OCI-LY1 (cell line): ENCODE results near the gene TEX53.
A peak's percentile ranks its signal among the peaks of the same experiment; 100 is the strongest.

Experiments
- H2AFZ ChIP-seq: fragments of 200-600 bp; sonication (generic), shearing (Covaris generic); 2 replicates; pipeline ENCODE4 v1.6.0; 2014; ENCODE audit warnings: antibody characterized with exemption, mild to moderate bottlenecking, low read length
- H3F3A ChIP-seq: fragments of 200-600 bp; sonication (generic), shearing (Covaris generic); 2 replicates; pipeline ENCODE4 v1.6.0; 2014; ENCODE audit warnings: mild to moderate bottlenecking, antibody characterized with exemption, low read length, moderate library complexity; ENCODE audit not compliant: insufficient read depth
- H3K27ac ChIP-seq: fragments of 200-600 bp; sonication (generic); 2 replicates; pipeline ENCODE4 v1.5.1; 2014; ENCODE audit warnings: low read length, mixed run types, mild to moderate bottlenecking, low read depth; ENCODE audit not compliant: poor library complexity, severe bottlenecking
- H3K27me3 ChIP-seq: fragments of 200-600 bp; sonication (generic); 2 replicates; pipeline ENCODE4 v1.6.0; 2014; ENCODE audit warnings: antibody characterized with exemption, mild to moderate bottlenecking, low read length, moderate library complexity; ENCODE audit not compliant: insufficient read depth
- H3K36me3 ChIP-seq: fragments of 200-600 bp; sonication (generic); 2 replicates; pipeline ENCODE4 v1.6.1; 2014; ENCODE audit warnings: mild to moderate bottlenecking, antibody characterized with exemption, low read length, moderate library complexity, mixed read lengths; ENCODE audit not compliant: insufficient read depth
- H3K4me1 ChIP-seq: fragments of 200-600 bp; sonication (generic); 2 replicates; pipeline ENCODE4 v1.5.1; 2014; ENCODE audit warnings: mild to moderate bottlenecking, low read length, moderate library complexity; ENCODE audit not compliant: insufficient read depth, severe bottlenecking
- H3K4me2 ChIP-seq: fragments of 200-600 bp; sonication (generic), shearing (Covaris generic); 2 replicates; pipeline ENCODE4 v1.6.1; 2014; ENCODE audit warnings: low read length
- H3K4me3 ChIP-seq: fragments of 200-600 bp; sonication (generic); 2 replicates; pipeline ENCODE4 v1.5.1; 2014; ENCODE audit warnings: low read length, low read depth, mild to moderate bottlenecking, mixed read lengths; ENCODE audit not compliant: poor library complexity, severe bottlenecking
- H3K79me2 ChIP-seq: fragments of 200-600 bp; shearing (Covaris generic); 2 replicates; pipeline ENCODE4 v1.6.1; 2016; ENCODE audit warnings: mixed run types, low read length, mixed read lengths; ENCODE audit not compliant: insufficient read depth
- H3K9ac ChIP-seq: fragments of 200-600 bp; sonication (generic), shearing (Covaris generic); 2 replicates; pipeline ENCODE4 v1.6.1; 2014; ENCODE audit warnings: mild to moderate bottlenecking, low read length, mixed read lengths
- H3K9me2 ChIP-seq: fragments of 200-600 bp; sonication (generic), shearing (Covaris generic); 2 replicates; pipeline ENCODE4 v1.6.1; 2014; ENCODE audit warnings: low read depth, mild to moderate bottlenecking, low read length, mixed read lengths
- H3K9me3 ChIP-seq: fragments of 200-600 bp; shearing (Covaris generic); 2 replicates; pipeline ENCODE4 v1.6.1; 2014; ENCODE audit warnings: low read length, mixed read lengths
- H4K20me1 ChIP-seq: fragments of 200-600 bp; sonication (generic), shearing (Covaris generic); 2 replicates; pipeline ENCODE4 v1.6.0; 2016; ENCODE audit warnings: mild to moderate bottlenecking, low read length; ENCODE audit not compliant: insufficient read depth
- CTCF ChIP-seq: fragments of 200-600 bp; sonication (generic), shearing (Covaris generic); IDR thresholded peaks from 2 replicates; pipeline ENCODE4 v1.5.1; 2017; ENCODE audit warnings: mild to moderate bottlenecking, antibody characterized with exemption, low read length, moderate library complexity, mixed read lengths
- EZH2 ChIP-seq: fragments of 200-600 bp; sonication (generic), shearing (Covaris generic); IDR thresholded peaks from 2 replicates; pipeline ENCODE4 v1.8.0; 2017; ENCODE audit warnings: borderline replicate concordance, mixed run types, mild to moderate bottlenecking, antibody characterized with exemption, low read length, moderate library complexity, mixed read lengths

The TEX53 gene

GRCh38 chr9:114611516-114612271 is 45.9 kb downstream of the TEX53 start:
- Histone ChIP-seq H3K27ac (peak overlapping the region; percentile 96), H3K9me3 (no peaks in the 10 kb centered on the region), H3K9me2 (no peaks in the 10 kb centered on the region), H3F3A (peaks cover under 1% of the 10 kb centered on the region; the same call in 1 of the 2 replicates), H3K36me3 (peaks cover 18% of the 10 kb centered on the region; the same call in 1 of the 2 replicates), H3K4me3 (peak overlapping the region; percentile 99), H3K4me1 (peaks cover 82% of the 10 kb centered on the region), H2AFZ (no peak overlapping the region), H4K20me1 (no peaks in the 10 kb centered on the region), H3K27me3 (no peaks in the 10 kb centered on the region), H3K4me2 (peak overlapping the region; percentile 89), H3K79me2 (peaks cover 45% of the 10 kb centered on the region), H3K9ac (peak overlapping the region; percentile 99)
- TF ChIP-seq EZH2 = no peak
- no peak for TF ChIP-seq CTCF

GRCh38 chr9:114608525-114608796 is 49.1 kb downstream of the TEX53 start:
- Histone ChIP-seq H3K9me2 (no peaks in the 10 kb centered on the region), H3K36me3 (peaks cover 8% of the 10 kb centered on the region; the same call in 1 of the 2 replicates), H3K4me2 (peak overlapping the region; percentile 21; the same call in 1 of the 2 replicates), H2AFZ (no peak overlapping the region), H3K9me3 (no peaks in the 10 kb centered on the region), H3K4me1 (peaks cover 84% of the 10 kb centered on the region), H3K27ac (peak overlapping the region; percentile 100), H3F3A (peaks cover 12% of the 10 kb centered on the region; the same call in 1 of the 2 replicates), H3K4me3 (no peak overlapping the region), H3K9ac (peak overlapping the region; percentile 33; the same call in 1 of the 2 replicates), H3K79me2 (peaks cover 27% of the 10 kb centered on the region), H3K27me3 (no peaks in the 10 kb centered on the region), H4K20me1 (no peaks in the 10 kb centered on the region)
- TF ChIP-seq EZH2 (no peak), CTCF (no peak)

- H3K4me1 ChIP-seq = peaks cover 78% of the 10 kb centered on the region
- H2AFZ ChIP-seq = no peak overlapping the region
- H3K9me2 ChIP-seq = no peaks in the 10 kb centered on the region
- no peaks in the 10 kb centered on the region for H3K9me3 ChIP-seq
- peaks cover 21% of the 10 kb centered on the region for H3K79me2 ChIP-seq
- no peaks in the 10 kb centered on the region for H3K27me3 ChIP-seq
- peak overlapping the region; percentile 33; the same call in 1 of the 2 replicates for H3K9ac ChIP-seq
- peak overlapping the region; percentile 100 for H3K27ac ChIP-seq
- H3K4me3 ChIP-seq = no peak overlapping the region
- TF ChIP-seq CTCF = no peak
- no peak for TF ChIP-seq EZH2
- H3F3A ChIP-seq = peaks cover 17% of the 10 kb centered on the region
- no peaks in the 10 kb centered on the region for H4K20me1 ChIP-seq
- peak overlapping the region; percentile 21; the same call in 1 of the 2 replicates for H3K4me2 ChIP-seq
- peaks cover 8% of the 10 kb centered on the region; the same call in 1 of the 2 replicates for H3K36me3 ChIP-seq
Measured at GRCh38 chr9:114607671-114608524, 49.7 kb downstream of the TEX53 start.
